ENCODE measurements around the gene TUBGCP4. TPM values are rescaled to one million over a fixed set of nuclear protein-coding genes. Genes with fewer than 3 reads are reported as not detected.

TUBGCP4 gene
- total and polyA plus RNA-seq, 9 of the 15 experiments (the other 6 are each of a cell fraction or from before 2014, with no cell fraction given) = 10.7 to 50.2 (median 29.6) TPM

DNA sequence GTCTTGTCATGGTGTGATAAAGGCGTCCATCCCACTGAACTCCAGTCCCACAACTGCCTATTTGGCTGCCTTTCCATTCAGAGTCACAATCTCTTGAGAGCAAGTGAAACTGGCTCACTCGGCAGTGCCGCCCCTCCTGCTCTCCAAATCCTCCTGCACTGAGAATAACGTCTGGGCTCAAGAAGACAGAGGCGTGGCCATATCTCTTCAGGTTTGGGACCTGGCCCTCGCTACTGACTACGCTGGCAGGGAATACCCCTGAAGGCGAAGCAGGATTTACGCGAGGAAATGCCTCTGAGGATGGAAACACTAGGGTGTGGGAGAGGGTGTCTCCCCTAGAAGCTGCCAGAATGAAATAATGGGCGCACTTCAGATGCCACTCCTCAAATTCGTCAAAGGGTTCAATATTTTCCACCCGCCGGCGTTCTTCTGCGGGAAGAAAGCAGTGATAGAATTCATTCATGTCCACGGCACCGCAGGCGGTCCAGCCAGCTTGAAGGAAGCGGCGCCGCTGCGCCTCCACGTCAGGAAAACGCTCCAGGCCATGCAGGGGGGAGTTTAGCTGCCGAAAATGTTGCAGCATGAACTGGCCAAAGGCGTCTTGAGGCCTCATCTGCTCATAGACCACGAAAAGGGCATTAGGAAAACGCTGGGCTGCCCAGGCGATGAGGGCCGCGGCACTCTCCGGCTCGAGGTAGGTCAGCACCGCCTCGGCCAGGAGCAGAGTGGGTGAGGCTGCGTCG is 41.5 kb upstream of the TUBGCP4 start (continued):
- TF ChIP-seq UBTF (IDR thresholded peaks at IDR 0.05; ENCODE audit: borderline replicate concordance in 1 of 2, low read depth in 2 of 2, low read length in 2 of 2) (0 out of 4 replicates have a peak, but pooled peaks of 1 of the 2 experiments have one; percentile 29), STAG1 (CRISPR knock-in tag; IDR thresholded peaks at IDR 0.05; ENCODE audit: borderline replicate concordance) (peak; percentile 22; the same call in 1 of the 2 replicates), PML (IDR thresholded peaks at IDR 0.05; ENCODE audit: low read length) (no peak), ETV5 (CRISPR knock-in tag; IDR thresholded peaks at IDR 0.05; ENCODE audit: low read depth) (no peak), SMARCE1 (IDR thresholded peaks at IDR 0.05) (0 out of 2 replicates have a peak, but pooled peaks have one; percentile 7), SIN3B (IDR thresholded peaks at IDR 0.05; ENCODE audit: low read depth) (no peak), SPI1 (IDR thresholded peaks at IDR 0.05; ENCODE audit: borderline replicate concordance, low read depth, low read length) (no peak), NR4A1 (CRISPR knock-in tag; IDR thresholded peaks at IDR 0.05) (no peak), NR4A1 (tag; IDR thresholded peaks at IDR 0.05) (no peak), TEAD1 (CRISPR knock-in tag; IDR thresholded peaks at IDR 0.05) (no peak), NR1H2 (CRISPR knock-in tag; IDR thresholded peaks at IDR 0.05) (0 out of 2 replicates have a peak, but pooled peaks have one; percentile 4), ZNF12 (CRISPR knock-in tag; IDR thresholded peaks at IDR 0.05) (0 out of 2 replicates have a peak, but pooled peaks have one; percentile 6), HEY1 (CRISPR knock-in tag; IDR thresholded peaks at IDR 0.05; ENCODE audit: borderline replicate concordance) (no peak)
- TF ChIP-seq, protein P1, sequence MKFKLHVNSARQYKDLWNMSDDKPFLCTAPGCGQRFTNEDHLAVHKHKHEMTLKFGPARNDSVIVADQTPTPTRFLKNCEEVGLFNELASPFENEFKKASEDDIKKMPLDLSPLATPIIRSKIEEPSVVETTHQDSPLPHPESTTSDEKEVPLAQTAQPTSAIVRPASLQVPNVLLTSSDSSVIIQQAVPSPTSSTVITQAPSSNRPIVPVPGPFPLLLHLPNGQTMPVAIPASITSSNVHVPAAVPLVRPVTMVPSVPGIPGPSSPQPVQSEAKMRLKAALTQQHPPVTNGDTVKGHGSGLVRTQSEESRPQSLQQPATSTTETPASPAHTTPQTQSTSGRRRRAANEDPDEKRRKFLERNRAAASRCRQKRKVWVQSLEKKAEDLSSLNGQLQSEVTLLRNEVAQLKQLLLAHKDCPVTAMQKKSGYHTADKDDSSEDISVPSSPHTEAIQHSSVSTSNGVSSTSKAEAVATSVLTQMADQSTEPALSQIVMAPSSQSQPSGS (CRISPR knock-in tag; IDR thresholded peaks at IDR 0.05) = no peak

Data from K562 (cell line).